HG03060 (cell line): ENCODE results near the gene INHBC.

Source experiments
- ATAC-seq: cut with Tn5 transposase; IDR thresholded peaks from one replicate; pipeline ENCODE4 v1.9.1; 2021; ENCODE audit warnings: low read depth, moderate number of reproducible peaks; ENCODE audit not compliant: unreplicated experiment

Gene INHBC

DNA sequence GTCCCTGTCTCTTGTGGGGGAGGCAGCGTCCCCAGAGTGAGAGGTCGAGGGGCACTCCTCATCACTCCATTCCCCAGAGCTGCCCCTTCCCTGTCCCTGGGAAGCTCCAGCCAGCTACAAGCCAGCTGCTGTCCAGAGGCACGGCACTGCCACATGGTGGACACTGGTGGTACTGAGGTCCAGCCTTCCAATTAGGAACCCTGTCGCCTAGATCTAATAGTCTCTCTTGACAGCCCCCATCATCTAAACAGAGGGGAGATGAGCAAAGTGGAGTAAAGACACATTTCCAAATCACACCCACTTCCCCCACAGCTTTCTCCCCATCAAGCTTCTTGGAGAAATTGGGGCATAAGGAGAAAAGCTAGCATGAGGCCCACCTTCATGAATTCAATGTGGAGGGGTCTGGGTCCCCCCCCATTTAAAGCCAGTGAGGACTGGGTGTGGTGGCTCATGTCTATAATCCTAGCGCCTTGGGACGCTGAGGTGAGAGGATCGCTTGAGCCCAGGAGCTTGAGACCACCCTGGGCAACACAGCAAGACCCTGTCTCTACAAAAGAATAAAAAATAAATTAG is 18.4 kb downstream of the INHBC start:
- no peak for ATAC-seq

GRCh38 chr12:57454213-57454565 is 19.6 kb downstream of the INHBC start:
- ATAC-seq, result no peak

GRCh38 chr12:57454566-57455373 is 20.2 kb downstream of the INHBC start, which contains the start of gene INHBE:
Gene INHBE (plus strand): TSS chr12:57455307. CDS start chr12:57455537, 230 bp downstream.
- ATAC-seq, result no peak

DNA sequence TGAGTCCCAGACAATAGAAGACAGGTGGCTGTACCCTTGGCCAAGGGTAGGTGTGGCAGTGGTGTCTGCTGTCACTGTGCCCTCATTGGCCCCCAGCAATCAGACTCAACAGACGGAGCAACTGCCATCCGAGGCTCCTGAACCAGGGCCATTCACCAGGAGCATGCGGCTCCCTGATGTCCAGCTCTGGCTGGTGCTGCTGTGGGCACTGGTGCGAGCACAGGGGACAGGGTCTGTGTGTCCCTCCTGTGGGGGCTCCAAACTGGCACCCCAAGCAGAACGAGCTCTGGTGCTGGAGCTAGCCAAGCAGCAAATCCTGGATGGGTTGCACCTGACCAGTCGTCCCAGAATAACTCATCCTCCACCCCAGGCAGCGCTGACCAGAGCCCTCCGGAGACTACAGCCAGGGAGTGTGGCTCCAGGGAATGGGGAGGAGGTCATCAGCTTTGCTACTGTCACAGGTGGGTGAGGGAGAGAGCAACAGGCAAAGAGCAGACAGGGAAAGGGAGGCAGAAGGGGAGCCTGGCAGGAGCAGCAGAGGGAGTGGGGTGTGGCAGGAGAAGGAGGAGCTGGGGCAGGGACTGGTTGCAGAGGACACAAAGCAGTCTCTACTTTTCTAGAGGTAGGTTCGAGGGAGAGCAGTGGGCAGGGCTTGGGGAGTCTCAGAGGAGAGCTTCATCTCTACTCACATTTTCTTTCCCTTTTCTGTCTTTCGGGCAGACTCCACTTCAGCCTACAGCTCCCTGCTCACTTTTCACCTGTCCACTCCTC is 21.0 kb downstream of the INHBC start:
- ATAC-seq, result no peak

- ATAC-seq, result no peak
Measured at GRCh38 chr12:57456145-57456700, 21.6 kb downstream of the INHBC start.

DNA sequence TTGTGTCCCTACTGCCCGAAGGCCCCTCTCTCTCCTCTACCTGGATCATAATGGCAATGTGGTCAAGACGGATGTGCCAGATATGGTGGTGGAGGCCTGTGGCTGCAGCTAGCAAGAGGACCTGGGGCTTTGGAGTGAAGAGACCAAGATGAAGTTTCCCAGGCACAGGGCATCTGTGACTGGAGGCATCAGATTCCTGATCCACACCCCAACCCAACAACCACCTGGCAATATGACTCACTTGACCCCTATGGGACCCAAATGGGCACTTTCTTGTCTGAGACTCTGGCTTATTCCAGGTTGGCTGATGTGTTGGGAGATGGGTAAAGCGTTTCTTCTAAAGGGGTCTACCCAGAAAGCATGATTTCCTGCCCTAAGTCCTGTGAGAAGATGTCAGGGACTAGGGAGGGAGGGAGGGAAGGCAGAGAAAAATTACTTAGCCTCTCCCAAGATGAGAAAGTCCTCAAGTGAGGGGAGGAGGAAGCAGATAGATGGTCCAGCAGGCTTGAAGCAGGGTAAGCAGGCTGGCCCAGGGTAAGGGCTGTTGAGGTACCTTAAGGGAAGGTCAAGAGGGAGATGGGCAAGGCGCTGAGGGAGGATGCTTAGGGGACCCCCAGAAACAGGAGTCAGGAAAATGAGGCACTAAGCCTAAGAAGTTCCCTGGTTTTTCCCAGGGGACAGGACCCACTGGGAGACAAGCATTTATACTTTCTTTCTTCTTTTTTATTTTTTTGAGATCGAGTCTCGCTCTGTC is 22.3 kb downstream of the INHBC start:
- ATAC-seq, result no peak

DNA sequence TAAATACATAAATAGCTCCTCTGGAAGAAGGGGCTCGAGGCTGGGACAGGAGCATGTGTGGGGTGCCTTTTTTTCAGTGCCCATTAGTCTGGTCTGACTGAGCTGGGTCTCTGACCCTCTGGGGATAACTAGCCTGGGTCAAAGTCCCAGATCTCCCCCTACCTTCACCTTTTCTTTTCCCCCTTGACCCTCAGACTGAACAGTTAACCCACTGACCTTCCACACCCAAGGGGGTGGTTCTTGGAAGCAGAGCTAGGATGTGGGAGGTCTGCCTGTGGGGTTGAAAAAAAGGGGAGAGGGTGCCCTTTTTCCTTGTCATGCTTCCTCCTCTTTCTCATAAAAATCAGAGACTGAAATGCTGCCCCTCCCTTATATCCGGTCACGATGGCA is 24.1 kb downstream of the INHBC start:
- no peak for ATAC-seq

DNA sequence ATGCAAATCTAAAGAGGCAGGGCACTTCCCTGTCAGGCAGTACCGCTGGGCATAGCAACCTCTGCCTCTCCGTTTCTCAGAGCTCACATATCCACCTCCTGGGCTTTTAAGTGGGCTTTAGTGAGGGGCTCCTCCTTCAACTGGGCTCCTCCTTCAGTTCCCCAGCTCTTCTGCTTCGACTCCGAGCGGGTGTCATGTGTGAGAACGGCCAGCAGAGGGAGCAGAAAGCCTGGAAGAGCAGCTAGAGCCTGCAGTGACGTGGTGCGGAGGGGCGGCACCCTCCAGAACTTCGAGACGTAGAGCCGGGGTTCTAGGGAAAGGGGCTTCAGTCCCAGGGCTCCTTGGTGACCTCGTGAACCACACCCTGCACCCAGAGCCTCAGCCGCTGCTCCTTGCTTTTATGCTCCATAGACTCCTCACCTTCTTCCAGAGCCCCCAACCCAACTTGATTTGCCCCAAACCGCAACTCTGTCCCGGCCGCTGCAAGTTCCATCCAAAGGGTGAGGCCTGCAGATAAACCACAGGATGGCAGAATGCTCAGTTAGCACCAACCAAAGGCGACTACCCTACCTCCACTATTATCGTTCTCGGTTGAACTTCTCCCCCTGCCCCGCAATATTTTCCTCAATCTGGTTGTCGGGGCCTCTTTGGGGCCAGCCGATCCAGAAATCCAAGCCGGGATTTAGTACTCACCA is 24.6 kb downstream of the INHBC start:
- ATAC-seq, result peak; percentile 38

DNA sequence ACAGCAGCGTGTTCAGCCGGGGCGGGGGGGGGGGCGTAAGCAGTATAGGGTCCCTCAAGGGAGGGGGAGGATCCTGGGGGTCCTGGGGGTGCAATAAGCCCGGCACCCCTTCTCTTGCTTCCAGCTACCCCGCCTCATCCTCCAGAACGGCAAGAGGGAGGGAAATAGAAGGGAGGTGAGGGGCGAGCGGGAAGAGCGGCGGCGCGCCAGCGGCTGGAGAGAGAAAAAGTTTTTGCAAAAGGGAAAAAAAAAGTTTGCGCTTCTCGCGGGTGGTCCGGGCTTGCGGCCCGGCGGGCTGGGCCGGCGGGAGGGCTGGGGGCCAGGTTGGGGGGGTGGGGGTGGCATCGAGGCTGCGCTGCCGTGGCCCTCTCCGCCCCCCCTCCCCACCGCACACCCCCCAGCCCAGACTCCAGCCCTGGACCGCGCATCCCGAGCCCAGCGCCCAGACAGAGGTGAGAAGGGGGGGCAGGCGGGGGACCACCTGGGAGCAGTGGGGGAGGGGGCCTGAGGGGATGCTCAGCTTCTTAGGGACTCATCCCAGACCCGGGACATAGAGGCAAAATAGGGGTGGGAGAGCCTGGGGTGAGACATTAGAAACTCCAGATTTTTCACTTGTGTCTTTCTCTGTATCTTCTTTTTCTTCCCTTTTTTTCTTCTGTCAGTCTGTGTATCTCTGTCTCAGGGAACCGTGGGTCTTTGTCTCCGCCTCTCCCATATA is 25.3 kb downstream of the INHBC start, which contains the start of gene GLI1:
Gene GLI1, plus strand, starts transcription at position 36 of the 718 bp plus-strand sequence. CDS start 3,907 bp downstream, outside the sequence.
- no peak for ATAC-seq

DNA sequence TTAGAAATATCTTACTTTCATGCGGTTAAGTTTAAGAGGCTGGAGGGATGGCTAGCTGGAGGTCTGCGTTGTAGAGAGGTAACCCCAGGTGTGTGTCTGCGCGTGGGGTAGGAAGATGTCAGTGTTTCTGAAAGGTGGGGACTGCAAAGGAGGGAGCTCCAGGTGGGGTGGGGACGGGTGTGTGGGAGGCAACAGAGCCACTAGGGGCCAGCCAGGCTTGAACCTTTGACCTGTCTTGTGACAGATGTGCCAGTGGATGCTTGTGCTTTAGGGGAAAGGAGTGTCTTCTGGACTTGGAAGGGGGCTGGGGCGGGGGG is 25.8 kb downstream of the INHBC start:
- no peak for ATAC-seq

- no peak for ATAC-seq
Measured at GRCh38 chr12:57460841-57461275, 26.3 kb downstream of the INHBC start.

GRCh38 chr12:57461276-57461916 is 26.8 kb downstream of the INHBC start:
- no peak for ATAC-seq

- ATAC-seq, result no peak
Measured at GRCh38 chr12:57461917-57462250, 27.3 kb downstream of the INHBC start.

DNA sequence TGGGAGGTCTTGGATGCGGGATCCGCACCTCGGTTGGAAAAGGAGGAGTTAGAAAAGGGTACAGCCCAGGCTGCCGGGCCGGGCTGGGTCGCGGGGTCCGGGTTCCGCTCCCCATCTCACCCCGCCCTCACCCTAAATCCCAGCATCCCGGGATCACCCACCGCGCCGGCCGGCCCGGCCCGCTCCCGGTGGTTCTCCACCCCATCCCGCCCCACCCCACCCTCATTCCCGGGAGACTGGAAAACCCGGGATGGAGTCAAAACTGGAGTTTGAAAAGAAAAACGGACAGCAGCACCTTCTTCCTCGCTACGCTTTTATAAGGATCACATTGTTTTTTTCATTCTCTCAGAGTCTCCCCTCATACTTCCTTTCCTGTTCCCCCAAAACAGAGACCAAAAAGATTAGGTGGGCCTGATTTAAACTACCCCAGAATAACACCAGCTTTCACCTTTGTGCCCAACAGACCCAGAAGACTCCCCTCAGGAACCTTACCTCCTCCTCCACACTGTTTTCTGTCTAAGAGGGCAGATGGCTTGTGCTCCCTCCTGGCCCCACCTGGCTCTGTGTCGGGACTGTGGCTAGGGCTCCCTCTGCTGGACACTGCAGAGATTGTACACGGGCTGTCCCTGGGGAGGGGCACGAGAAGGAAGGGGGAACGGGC is 27.8 kb downstream of the INHBC start:
- ATAC-seq, result peak; percentile 62

GRCh38 chr12:57462912-57463253 is 28.3 kb downstream of the INHBC start:
- ATAC-seq, result no peak

DNA sequence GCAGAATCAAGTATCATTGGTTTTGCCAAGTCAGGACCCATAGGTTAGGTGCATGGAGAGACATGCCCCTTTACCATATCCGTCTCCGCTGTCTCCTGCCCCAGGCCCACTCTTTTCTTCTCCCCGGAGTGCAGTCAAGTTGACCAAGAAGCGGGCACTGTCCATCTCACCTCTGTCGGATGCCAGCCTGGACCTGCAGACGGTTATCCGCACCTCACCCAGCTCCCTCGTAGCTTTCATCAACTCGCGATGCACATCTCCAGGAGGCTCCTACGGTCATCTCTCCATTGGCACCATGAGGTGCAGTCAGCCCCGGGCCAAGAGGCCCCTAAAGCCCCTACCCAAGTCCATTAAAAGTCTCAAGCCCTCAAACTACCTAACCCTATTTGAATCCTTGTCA is 30.0 kb downstream of the INHBC start:
- no peak for ATAC-seq

- no peak for ATAC-seq
Measured at GRCh38 chr12:57465030-57465746, 30.6 kb downstream of the INHBC start.
